HCT116 (cell line): Measurements from ENCODE around the gene RNF150. TPM values are rescaled to one million over a fixed set of nuclear protein-coding genes. Genes with fewer than 3 reads are reported as not detected.

Experiments used
- ATAC-seq: fragments of 200-7000 bp; cut with Tn5 transposase; 2 replicates; pipeline ENCODE4 v1.9.1; 2020; ENCODE audit warnings: mild to moderate bottlenecking, moderate library complexity
- BruUV-seq: library from RNA; stranded (reverse); fragments of 400-500 nt; replicated peaks from 2 replicates; lab custom pipeline; 2021; lab: Mats Ljungman, UMichigan
- CTCF ChIA-PET: fragments of 300-600 bp; sonication (Branson Sonifier 250); formaldehyde crosslinking; loops from one replicate; lab custom pipeline; 2021; ENCODE audit warnings: antibody characterized with exemption; lab: Charles Lee
- POLR2A ChIA-PET: fragments of 300-600, 350-600 bp; sonication (Branson Sonifier 250); formaldehyde crosslinking; loops from one replicate; lab custom pipeline; 2021; ENCODE audit warnings: antibody characterized with exemption; lab: Charles Lee
- RAD21 ChIA-PET, 2 experiments: fragments of 300-600 bp; sonication (Branson Sonifier 250); formaldehyde crosslinking; loops; one replicate each; lab custom pipeline; 2023; ENCODE audit warnings: low total read pairs in 2 of 2; ENCODE audit not compliant: uncharacterized antibody in 2 of 2, unreplicated experiment in 2 of 2, low non-redundant PET in 1 of 2; lab: Charles Lee
- DNase-seq: peaks from one replicate; pipeline ENCODE4 v3.0.0-alpha.2; 2010; ENCODE audit warnings: low read depth, low spot score
- H2AFZ ChIP-seq: fragments of 200-600 bp; shearing (Covaris generic), sonication (generic); 2 replicates; pipeline ENCODE4 v1.6.1; 2017; ENCODE audit warnings: low read depth, mixed run types, mixed read lengths, antibody characterized with exemption, low read length; ENCODE audit not compliant: poor library complexity, severe bottlenecking
- H3K27ac ChIP-seq: 2 replicates; pipeline ENCODE4 v1.5.1; 2012; ENCODE audit warnings: low read depth, low read length
- H3K27me3 ChIP-seq: fragments of 200-600 bp; sonication (generic); 2 replicates; pipeline ENCODE4 v1.6.1; 2016; ENCODE audit warnings: mixed run types, low read length, mixed read lengths; ENCODE audit not compliant: insufficient read depth
- H3K36me3 ChIP-seq, 2 experiments: fragments of 200-500 bp in 1 of 2; fragments of 200-600 bp in 1 of 2; sonication (Bioruptor generic) in 1 of 2; sonication (generic) in 1 of 2; 2 replicates each; pipeline versions ENCODE4 v1.5.1 to v1.6.1; 2014 to 2016; ENCODE audit warnings: low read length in 2 of 2, inconsistent platforms in 1 of 2, mixed read lengths in 1 of 2, mixed run types in 1 of 2; ENCODE audit not compliant: insufficient read depth in 2 of 2, control insufficient read depth in 1 of 2
- H3K4me1 ChIP-seq, 2 experiments: fragments of 200-600 bp in 1 of 2; sonication (generic) in 1 of 2; 2 replicates each; pipeline versions ENCODE4 v1.5.1 to v1.6.1; 2012 to 2017; ENCODE audit warnings: low read length in 2 of 2, inconsistent platforms in 1 of 2, mild to moderate bottlenecking in 1 of 2, mixed read lengths in 1 of 2, mixed run types in 1 of 2, moderate library complexity in 1 of 2; ENCODE audit not compliant: insufficient read depth in 2 of 2, control insufficient read depth in 1 of 2
- H3K4me2 ChIP-seq: fragments of 200-600 bp; sonication (generic); 2 replicates; pipeline ENCODE4 v1.6.1; 2017; ENCODE audit warnings: mixed run types, low read length, mixed read lengths
- H3K4me3 ChIP-seq, 2 experiments: fragments of 200-600 bp in 1 of 2; sonication (generic) in 1 of 2; replicated peaks in 1 of 2; 2 replicates each; pipeline ENCODE4 v1.5.1; 2011 to 2016; ENCODE audit warnings: low read length in 2 of 2, control low read depth in 1 of 2, low read depth in 1 of 2, mild to moderate bottlenecking in 1 of 2, mixed read lengths in 1 of 2, mixed run types in 1 of 2
- H3K79me2 ChIP-seq: fragments of 200-600 bp; sonication (generic); 2 replicates; pipeline ENCODE4 v1.6.1; 2017; ENCODE audit warnings: mild to moderate bottlenecking, mixed run types, low read length, moderate library complexity, mixed read lengths; ENCODE audit not compliant: insufficient read depth
- H3K9ac ChIP-seq: fragments of 200-600 bp; sonication (generic); 2 replicates; pipeline ENCODE4 v1.6.1; 2016; ENCODE audit warnings: low read length, mixed read lengths
- H3K9me2 ChIP-seq: fragments of 200-600 bp; sonication (generic), shearing (Covaris generic); 2 replicates; pipeline ENCODE4 v1.6.1; 2017; ENCODE audit warnings: mixed run types, mild to moderate bottlenecking, moderate library complexity; ENCODE audit not compliant: insufficient read depth
- H3K9me3 ChIP-seq, 2 experiments: fragments of 200-500 bp in 1 of 2; fragments of 200-600 bp in 1 of 2; sonication (Bioruptor generic) in 1 of 2; sonication (generic) in 1 of 2; 2 replicates each; pipeline ENCODE4 v1.6.1; 2014 to 2017; ENCODE audit warnings: low read length in 2 of 2, mixed read lengths in 2 of 2, inconsistent platforms in 1 of 2, low read depth in 1 of 2, mild to moderate bottlenecking in 1 of 2, mixed run types in 1 of 2, moderate library complexity in 1 of 2; ENCODE audit not compliant: control insufficient read depth in 1 of 2, insufficient read depth in 1 of 2
- H4K20me1 ChIP-seq: fragments of 200-600 bp; sonication (generic), shearing (Covaris generic); 2 replicates; pipeline ENCODE4 v1.6.1; 2017; ENCODE audit warnings: mixed run types, mild to moderate bottlenecking, moderate library complexity; ENCODE audit not compliant: insufficient read depth
- CBX3 ChIP-seq: IDR thresholded peaks from 2 replicates; pipeline ENCODE4 v1.6.1; 2012; ENCODE audit warnings: low read depth
- CEBPB ChIP-seq: IDR thresholded peaks from 2 replicates; pipeline ENCODE4 v1.6.1; 2012; ENCODE audit warnings: low read depth
- EGR1 ChIP-seq: IDR thresholded peaks from 2 replicates; pipeline ENCODE4 v1.6.1; 2012; ENCODE audit warnings: low read depth
- ELF1 ChIP-seq: IDR thresholded peaks from 2 replicates; pipeline ENCODE4 v1.6.1; 2012; ENCODE audit warnings: low read depth, borderline replicate concordance
- EZH2 ChIP-seq: fragments of 200-600 bp; sonication (generic); IDR thresholded peaks from 2 replicates; pipeline ENCODE4 v1.6.1; 2017; ENCODE audit warnings: antibody characterized with exemption, mixed run types
- EZH2phosphoT487 ChIP-seq: fragments of 200-600 bp; IDR thresholded peaks from 2 replicates; pipeline ENCODE4 v1.6.1; 2018; ENCODE audit warnings: antibody characterized with exemption, borderline replicate concordance
- FOSL1 ChIP-seq: IDR thresholded peaks from 2 replicates; pipeline ENCODE4 v1.6.1; 2012; ENCODE audit warnings: low read depth
- RAD21 ChIP-seq: IDR thresholded peaks from 2 replicates; pipeline ENCODE4 v1.6.1; 2012; ENCODE audit warnings: low read depth, mild to moderate bottlenecking
- SIN3A ChIP-seq: IDR thresholded peaks from 2 replicates; pipeline ENCODE4 v1.6.1; 2012; ENCODE audit warnings: low read depth
- SRF ChIP-seq: IDR thresholded peaks from 2 replicates; pipeline ENCODE4 v1.6.1; 2012; ENCODE audit warnings: low read depth
- TCF7L2 ChIP-seq: IDR thresholded peaks from 2 replicates; pipeline ENCODE4 v1.7.0; 2011; ENCODE audit warnings: borderline replicate concordance, inconsistent platforms; ENCODE audit not compliant: insufficient read depth, insufficient read length; ENCODE audit errors: extremely low read depth
- YY1 ChIP-seq: IDR thresholded peaks from 2 replicates; pipeline ENCODE4 v1.6.1; 2011; ENCODE audit warnings: low read length, low read depth, moderate library complexity, mild to moderate bottlenecking; ENCODE audit not compliant: insufficient replicate concordance; ENCODE audit errors: extremely low read depth
- intact Hi-C: fragments of 100-400 bp; cut with micrococcal nuclease; formaldehyde crosslinking; loops from 2 replicates; pipeline ENCODE4 v1.10.0; 2022
- total RNA-seq: library from RNA; stranded (reverse); gene quantifications from one replicate; pipeline ENCODE4 v1.2.1, GENCODE V29; 2021; ENCODE audit not compliant: unreplicated experiment
- TF ChIP-seq, protein P1 (sequence below): IDR thresholded peaks from 2 replicates; pipeline ENCODE4 v1.6.1; 2011; ENCODE audit warnings: mild to moderate bottlenecking, low read length, moderate library complexity; ENCODE audit not compliant: insufficient replicate concordance; ENCODE audit errors: extremely low read depth
- TF ChIP-seq, protein P2 (sequence below): IDR thresholded peaks from 2 replicates; pipeline ENCODE4 v1.6.1; 2012; ENCODE audit warnings: low read depth
- TF ChIP-seq, protein P3 (sequence below): IDR thresholded peaks from 2 replicates; pipeline ENCODE4 v1.6.1; 2012

The RNF150 gene
- total RNA-seq, 1 experiment from 2014 or later, result 0.07 TPM

DNA sequence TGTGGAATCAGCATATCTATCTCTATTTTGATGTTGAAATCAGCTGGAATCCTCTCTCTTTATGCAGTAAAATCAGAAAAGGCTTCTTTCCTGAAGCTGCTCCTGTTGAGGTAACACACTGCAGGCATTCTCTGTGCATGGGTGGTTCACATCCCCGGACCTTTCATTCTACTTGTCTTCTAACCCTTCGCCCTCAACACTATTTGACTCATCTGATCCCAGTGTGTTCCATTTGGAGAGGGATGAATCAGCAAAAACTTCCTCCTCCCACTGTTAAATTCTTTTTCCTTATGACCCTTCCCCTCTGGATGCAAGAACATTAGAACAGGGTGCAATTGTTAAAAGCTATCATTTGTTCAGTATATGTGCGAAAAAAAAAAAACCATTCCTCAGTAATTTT is 67.4 kb downstream of the RNF150 start:
- TF ChIP-seq CEBPB (no peak), EZH2phosphoT487 (no peak), YY1 (no peak), SIN3A (no peak), EZH2 (no peak), TCF7L2 (no peak), CBX3 (no peak), FOSL1 (no peak), EGR1 (no peak), SRF (no peak), RAD21 (no peak), ELF1 (no peak)
- TF ChIP-seq, protein P1, sequence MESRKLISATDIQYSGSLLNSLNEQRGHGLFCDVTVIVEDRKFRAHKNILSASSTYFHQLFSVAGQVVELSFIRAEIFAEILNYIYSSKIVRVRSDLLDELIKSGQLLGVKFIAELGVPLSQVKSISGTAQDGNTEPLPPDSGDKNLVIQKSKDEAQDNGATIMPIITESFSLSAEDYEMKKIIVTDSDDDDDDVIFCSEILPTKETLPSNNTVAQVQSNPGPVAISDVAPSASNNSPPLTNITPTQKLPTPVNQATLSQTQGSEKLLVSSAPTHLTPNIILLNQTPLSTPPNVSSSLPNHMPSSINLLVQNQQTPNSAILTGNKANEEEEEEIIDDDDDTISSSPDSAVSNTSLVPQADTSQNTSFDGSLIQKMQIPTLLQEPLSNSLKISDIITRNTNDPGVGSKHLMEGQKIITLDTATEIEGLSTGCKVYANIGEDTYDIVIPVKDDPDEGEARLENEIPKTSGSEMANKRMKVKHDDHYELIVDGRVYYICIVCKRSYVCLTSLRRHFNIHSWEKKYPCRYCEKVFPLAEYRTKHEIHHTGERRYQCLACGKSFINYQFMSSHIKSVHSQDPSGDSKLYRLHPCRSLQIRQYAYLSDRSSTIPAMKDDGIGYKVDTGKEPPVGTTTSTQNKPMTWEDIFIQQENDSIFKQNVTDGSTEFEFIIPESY, result no peak
- TF ChIP-seq, protein P2, sequence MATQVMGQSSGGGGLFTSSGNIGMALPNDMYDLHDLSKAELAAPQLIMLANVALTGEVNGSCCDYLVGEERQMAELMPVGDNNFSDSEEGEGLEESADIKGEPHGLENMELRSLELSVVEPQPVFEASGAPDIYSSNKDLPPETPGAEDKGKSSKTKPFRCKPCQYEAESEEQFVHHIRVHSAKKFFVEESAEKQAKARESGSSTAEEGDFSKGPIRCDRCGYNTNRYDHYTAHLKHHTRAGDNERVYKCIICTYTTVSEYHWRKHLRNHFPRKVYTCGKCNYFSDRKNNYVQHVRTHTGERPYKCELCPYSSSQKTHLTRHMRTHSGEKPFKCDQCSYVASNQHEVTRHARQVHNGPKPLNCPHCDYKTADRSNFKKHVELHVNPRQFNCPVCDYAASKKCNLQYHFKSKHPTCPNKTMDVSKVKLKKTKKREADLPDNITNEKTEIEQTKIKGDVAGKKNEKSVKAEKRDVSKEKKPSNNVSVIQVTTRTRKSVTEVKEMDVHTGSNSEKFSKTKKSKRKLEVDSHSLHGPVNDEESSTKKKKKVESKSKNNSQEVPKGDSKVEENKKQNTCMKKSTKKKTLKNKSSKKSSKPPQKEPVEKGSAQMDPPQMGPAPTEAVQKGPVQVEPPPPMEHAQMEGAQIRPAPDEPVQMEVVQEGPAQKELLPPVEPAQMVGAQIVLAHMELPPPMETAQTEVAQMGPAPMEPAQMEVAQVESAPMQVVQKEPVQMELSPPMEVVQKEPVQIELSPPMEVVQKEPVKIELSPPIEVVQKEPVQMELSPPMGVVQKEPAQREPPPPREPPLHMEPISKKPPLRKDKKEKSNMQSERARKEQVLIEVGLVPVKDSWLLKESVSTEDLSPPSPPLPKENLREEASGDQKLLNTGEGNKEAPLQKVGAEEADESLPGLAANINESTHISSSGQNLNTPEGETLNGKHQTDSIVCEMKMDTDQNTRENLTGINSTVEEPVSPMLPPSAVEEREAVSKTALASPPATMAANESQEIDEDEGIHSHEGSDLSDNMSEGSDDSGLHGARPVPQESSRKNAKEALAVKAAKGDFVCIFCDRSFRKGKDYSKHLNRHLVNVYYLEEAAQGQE, result no peak
- TF ChIP-seq, protein P3, sequence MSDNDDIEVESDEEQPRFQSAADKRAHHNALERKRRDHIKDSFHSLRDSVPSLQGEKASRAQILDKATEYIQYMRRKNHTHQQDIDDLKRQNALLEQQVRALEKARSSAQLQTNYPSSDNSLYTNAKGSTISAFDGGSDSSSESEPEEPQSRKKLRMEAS, result no peak
- Histone ChIP-seq H3K4me2 (no peak overlapping the region), H3K4me1 (no peaks in the 10 kb centered on the region), H2AFZ (no peak overlapping the region), H3K27ac (no peak overlapping the region), H3K27me3 (no peaks in the 10 kb centered on the region), H3K9me3 (no peaks in the 10 kb centered on the region), H3K9ac (no peak overlapping the region), H3K79me2 (no peaks in the 10 kb centered on the region), H3K9me2 (no peaks in the 10 kb centered on the region), H4K20me1 (no peaks in the 10 kb centered on the region), H3K4me3 (no peak overlapping the region), H3K36me3 (no peaks in the 10 kb centered on the region)
- DNase-seq (no peak), ATAC-seq (no peak)
- RAD21 ChIA-PET, result no interaction called here
- intact Hi-C loops, result no loop called here
- CTCF ChIA-PET, result no interaction called here
- POLR2A ChIA-PET, result no interaction called here
- BruUV-seq, result no TSS peak
